Aorta (tissue), 5 donors: ENCODE data around the gene GPR89A. TPM values are rescaled to one million over a fixed set of nuclear protein-coding genes. Genes with fewer than 3 reads are reported as not detected.
"Not testable (repeated sequence)": the region's sequence is repeated elsewhere in the genome, so short reads cannot be mapped to it uniquely, and the experiment has no call there.

Source experiments
- ATAC-seq: fragments of 200-7000 bp; cut with Tn5 transposase; one replicate; pipeline ENCODE4 v1.9.1; 2022; ENCODE audit warnings: moderate library complexity; ENCODE audit not compliant: low FRiP score
- DNase-seq, 2 donors: peaks; one replicate each; pipeline ENCODE4 v3.0.0-alpha.2; 2020
- H3K27ac ChIP-seq, 2 donors: one replicate each; pipeline ENCODE4 v1.5.1; 2013; ENCODE audit warnings: low read length in 2 of 2, mild to moderate bottlenecking in 2 of 2, moderate library complexity in 2 of 2, control low read depth in 1 of 2, inconsistent platforms in 1 of 2, low read depth in 1 of 2
- H3K27me3 ChIP-seq, 2 donors: one replicate each; pipeline ENCODE4 v1.6.1; 2013; ENCODE audit warnings: control low read depth in 1 of 2, low read length in 1 of 2, mild to moderate bottlenecking in 1 of 2, moderate library complexity in 1 of 2; ENCODE audit not compliant: insufficient read depth in 2 of 2, control insufficient read depth in 1 of 2
- H3K36me3 ChIP-seq, 2 donors: one replicate each; pipeline ENCODE4 v1.6.1; 2013; ENCODE audit warnings: control low read depth in 1 of 2, low read length in 1 of 2, mild to moderate bottlenecking in 1 of 2; ENCODE audit not compliant: insufficient read depth in 2 of 2, control insufficient read depth in 1 of 2
- H3K4me1 ChIP-seq, 2 donors: one replicate each; pipeline ENCODE4 v1.6.1; 2013; ENCODE audit warnings: low read length in 2 of 2, control low read depth in 1 of 2, mild to moderate bottlenecking in 1 of 2, moderate library complexity in 1 of 2; ENCODE audit not compliant: insufficient read depth in 2 of 2, control insufficient read depth in 1 of 2
- H3K4me3 ChIP-seq, 2 donors: one replicate each; pipeline ENCODE4 v1.5.1; 2013; ENCODE audit warnings: low read length in 2 of 2, control low read depth in 1 of 2, mild to moderate bottlenecking in 1 of 2
- H3K9me3 ChIP-seq: one replicate; pipeline ENCODE4 v1.6.1; 2013; ENCODE audit warnings: mild to moderate bottlenecking, low read length; ENCODE audit not compliant: control insufficient read depth
- WGBS, 2 donors: extraction: QIAGEN DNeasy Blood & Tissue Kit; methylation state at CpG; one replicate each; pipeline ENCODE4 v1.1.7; 2013; 5-methylcytosine and 5-hydroxymethylcytosine counted together
- intact Hi-C, 2 donors: fragments of 100-400 bp; cut with DNase I; formaldehyde crosslinking; loops; one replicate each; pipeline versions ENCODE4 v1.14.2 to v1.15.0; 2022
- polyA plus RNA-seq, 2 donors: library from polyadenylated mRNA; stranded (reverse); fragments of 200-250 nt; gene quantifications; one replicate each; pipeline ENCODE4 v1.2.3, GENCODE V29; 2013
- total RNA-seq, 2 donors: library from RNA; stranded (reverse); fragmentation: NEBNext Ultra II Directional; extraction: Animal tissue kit (Norgen Biotek cat#: 25700); gene quantifications; one replicate each; pipeline ENCODE4 v1.2.1, GENCODE V29; 2021
- donor health status: healthy with polysubstance abuse.
- donor health status: Bipolar disorder and iron deficiency.
- donor health status: DM: no; HTN: no; CAD: no.
- donor health status: DM: no; HTN: no; CAD: no.
- donor health status: DM: yes; HTN: yes; CAD: no.

The GPR89A gene
- total and polyA plus RNA-seq, 4 donors, result 6.8 to 21.4 (median 13.8) TPM

- H3K4me1 ChIP-seq, ATAC-seq, DNase-seq, H3K36me3 ChIP-seq, H3K27me3 ChIP-seq, H3K9me3 ChIP-seq, H3K4me3 ChIP-seq, intact Hi-C loops, H3K27ac ChIP-seq: not testable (repeated sequence)
- WGBS, 2 donors, result 8 to 12% methylated on average over 4 of the region's 4 CpGs
Measured at GRCh38 chr1:145665015-145665414, 57.2 kb downstream of the GPR89A start.

DNA sequence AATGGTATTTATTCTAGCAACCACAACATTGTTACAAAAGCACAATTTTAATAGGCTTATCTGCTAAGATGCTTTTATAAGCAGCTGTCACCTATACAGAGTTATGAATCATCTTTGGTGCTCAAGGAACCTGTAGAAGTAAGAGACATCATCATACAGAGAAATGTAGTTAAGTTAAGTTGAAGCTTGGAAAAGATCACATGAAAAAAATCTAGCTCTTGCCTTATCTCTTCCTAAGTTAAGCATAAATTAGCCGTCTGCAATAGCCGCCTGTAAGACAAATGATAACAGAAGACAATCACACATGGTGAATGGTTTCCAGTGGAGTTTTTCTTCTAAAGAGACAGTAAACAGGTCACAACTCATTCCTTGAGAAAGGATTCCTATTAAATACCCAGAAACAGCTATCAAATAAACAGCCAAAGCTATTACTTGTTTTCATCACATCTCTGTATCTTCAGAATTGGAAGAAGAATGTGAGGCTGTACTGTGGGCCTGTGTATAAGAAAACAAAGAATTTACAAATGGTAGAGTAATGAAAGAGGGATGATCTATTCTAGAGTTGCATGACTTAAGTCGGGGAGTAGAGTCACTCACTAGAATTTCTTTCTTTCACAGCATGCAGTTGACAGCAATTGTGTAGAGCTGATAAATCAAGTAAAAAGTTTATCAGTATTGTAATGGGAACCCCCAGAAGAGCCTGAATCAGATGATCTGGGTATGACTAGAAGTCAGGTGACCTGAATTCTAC is 63.4 kb downstream of the GPR89A start:
- ATAC-seq, intact Hi-C loops, H3K9me3 ChIP-seq, H3K4me1 ChIP-seq, DNase-seq, H3K4me3 ChIP-seq, H3K27me3 ChIP-seq, H3K36me3 ChIP-seq, H3K27ac ChIP-seq: not testable (repeated sequence)
- WGBS, 2 donors, result 86 to 88% methylated on average over 1 to 2 of the region's 3 CpGs

DNA sequence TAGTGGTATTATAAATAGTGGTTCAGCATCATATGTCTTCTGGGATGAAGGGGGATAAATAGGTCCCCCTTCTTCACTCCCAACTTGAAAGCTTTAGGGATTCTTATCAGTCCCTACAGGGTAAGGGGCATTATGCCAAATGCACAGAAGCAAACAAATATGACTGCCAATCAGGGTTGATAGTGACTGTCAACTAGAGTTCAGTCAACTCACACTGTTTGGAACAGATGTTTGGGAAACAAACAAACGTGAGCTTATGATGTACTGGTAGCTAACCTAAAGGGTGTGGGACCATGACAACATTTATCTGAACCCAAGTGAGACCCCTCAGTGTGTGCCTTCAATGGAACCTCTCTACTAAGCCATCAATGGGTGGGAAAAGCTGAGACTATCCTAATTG is 65.4 kb downstream of the GPR89A start:
- H3K4me3 ChIP-seq, H3K27me3 ChIP-seq, ATAC-seq, H3K36me3 ChIP-seq, H3K27ac ChIP-seq, H3K4me1 ChIP-seq, H3K9me3 ChIP-seq, DNase-seq, intact Hi-C loops: not testable (repeated sequence)
- no CpG with 5 or more reads among the region's 1 CpG for WGBS, 2 donors

GRCh38 chr1:145684858-145685257 is 77.1 kb downstream of the GPR89A start:
- intact Hi-C loops, H3K4me1 ChIP-seq, DNase-seq, H3K36me3 ChIP-seq, H3K4me3 ChIP-seq, H3K27ac ChIP-seq, ATAC-seq, H3K27me3 ChIP-seq, H3K9me3 ChIP-seq: not testable (repeated sequence)
- WGBS, 2 donors, result 90 to 96% methylated on average over 2 of the region's 3 CpGs

DNA sequence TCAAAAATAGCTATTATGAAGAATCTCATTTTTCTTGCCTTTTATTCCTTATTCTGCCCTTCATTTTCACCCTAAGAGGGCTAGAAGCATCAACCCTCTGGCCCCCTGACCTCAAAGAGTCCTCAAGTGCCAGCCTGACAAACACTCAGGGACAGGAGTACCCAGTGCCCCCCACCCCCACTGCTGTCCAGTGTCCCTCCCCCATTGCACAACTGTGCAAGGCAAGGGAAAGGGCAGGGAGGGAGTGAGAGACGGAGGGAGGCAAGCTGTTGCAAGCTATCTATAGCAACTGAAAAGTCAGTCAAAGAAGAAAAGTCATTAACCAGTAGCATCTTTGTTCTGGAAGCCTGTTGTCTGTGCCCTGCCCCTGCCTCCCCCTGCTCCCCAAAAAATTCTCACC is 78.3 kb downstream of the GPR89A start:
- DNase-seq, H3K4me1 ChIP-seq, H3K36me3 ChIP-seq, H3K4me3 ChIP-seq, H3K9me3 ChIP-seq, H3K27me3 ChIP-seq, H3K27ac ChIP-seq, ATAC-seq, intact Hi-C loops: not testable (repeated sequence)
- 92% methylated on average over 1 of the region's 1 CpG; no CpG with 5 or more reads in 1 of the 2 donors for WGBS, 2 donors

DNA sequence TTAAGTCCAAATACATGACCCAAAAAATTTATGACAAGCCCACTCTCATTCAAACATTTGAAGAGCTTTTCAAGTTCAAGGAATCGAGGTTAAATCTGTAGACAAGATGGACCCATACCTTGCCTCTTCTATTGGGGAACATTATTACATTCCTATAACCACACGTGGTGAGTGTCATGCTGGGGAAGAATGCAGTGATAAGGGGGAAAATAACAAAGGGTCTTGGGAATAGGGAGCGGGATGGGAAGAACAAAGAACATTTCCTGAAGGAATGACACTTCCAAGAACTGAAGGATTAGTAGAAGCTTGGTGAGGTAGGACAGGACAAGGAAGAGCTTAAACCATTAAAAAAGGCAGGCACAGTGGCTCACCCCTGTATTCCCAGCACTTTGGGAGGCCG is 80.5 kb downstream of the GPR89A start:
- Histone ChIP-seq H3K4me3 (no peak overlapping the region), H3K27me3 (no peaks in the 10 kb centered on the region), H3K36me3 (no peaks in the 10 kb centered on the region), H3K4me1 (no peaks in the 10 kb centered on the region), H3K9me3 (no peaks in the 10 kb centered on the region), H3K27ac (no peak overlapping the region)
- ATAC-seq (no peak), DNase-seq (no peak)
- intact Hi-C loops, result no loop called here
- WGBS, 2 donors, result 71 to 73% methylated on average over 4 of the region's 4 CpGs

DNA sequence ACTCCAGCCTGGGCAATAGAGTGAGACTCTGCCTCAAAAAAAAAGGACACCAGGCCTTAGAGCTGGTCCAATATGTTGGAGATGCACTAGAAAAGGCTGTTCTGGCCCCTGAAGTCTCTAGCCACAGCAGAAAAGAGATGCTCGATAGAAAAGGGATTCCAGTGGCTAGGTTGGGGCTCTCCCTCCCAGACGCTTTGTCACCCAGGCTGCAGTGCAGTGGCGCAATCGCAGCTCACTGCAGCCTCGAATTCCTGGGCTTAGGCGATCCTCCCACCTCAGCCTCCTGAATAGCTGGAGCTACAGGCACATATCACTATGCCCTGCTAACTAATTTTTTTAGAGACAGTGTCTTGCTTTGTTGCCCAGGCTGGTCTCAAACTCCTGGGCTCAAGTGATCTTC is 81.1 kb downstream of the GPR89A start:
- 93 to 95% methylated on average over 6 of the region's 6 CpGs for WGBS, 2 donors
- no peaks in the 10 kb centered on the region for H3K4me1 ChIP-seq
- H3K9me3 ChIP-seq, result no peaks in the 10 kb centered on the region
- DNase-seq, result no peak
- no peaks in the 10 kb centered on the region for H3K27me3 ChIP-seq
- H3K27ac ChIP-seq, result no peak overlapping the region
- no peak overlapping the region for H3K4me3 ChIP-seq
- H3K36me3 ChIP-seq, result no peaks in the 10 kb centered on the region
- intact Hi-C loops, result no loop called here
- no peak for ATAC-seq

GRCh38 chr1:145689922-145690321 is 82.1 kb downstream of the GPR89A start:
- Histone ChIP-seq H3K36me3 (no peaks in the 10 kb centered on the region), H3K27ac (no peak overlapping the region), H3K9me3 (no peaks in the 10 kb centered on the region), H3K27me3 (no peaks in the 10 kb centered on the region), H3K4me1 (no peaks in the 10 kb centered on the region), H3K4me3 (no peak overlapping the region)
- 88 to 94% methylated on average over 6 of the region's 6 CpGs for WGBS, 2 donors
- ATAC-seq (no peak), DNase-seq (no peak)
- intact Hi-C loops, result no loop called here
